OCI-LY1 (cell line): ENCODE measurements around the gene FIG4.

Source experiments
- H2AFZ ChIP-seq: fragments of 200-600 bp; sonication (generic), shearing (Covaris generic); 2 replicates; pipeline ENCODE4 v1.6.0; 2014; ENCODE audit warnings: antibody characterized with exemption, mild to moderate bottlenecking, low read length
- H3F3A ChIP-seq: fragments of 200-600 bp; sonication (generic), shearing (Covaris generic); 2 replicates; pipeline ENCODE4 v1.6.0; 2014; ENCODE audit warnings: mild to moderate bottlenecking, antibody characterized with exemption, low read length, moderate library complexity; ENCODE audit not compliant: insufficient read depth
- H3K27ac ChIP-seq: fragments of 200-600 bp; sonication (generic); 2 replicates; pipeline ENCODE4 v1.5.1; 2014; ENCODE audit warnings: low read length, mixed run types, mild to moderate bottlenecking, low read depth; ENCODE audit not compliant: poor library complexity, severe bottlenecking
- H3K27me3 ChIP-seq: fragments of 200-600 bp; sonication (generic); 2 replicates; pipeline ENCODE4 v1.6.0; 2014; ENCODE audit warnings: antibody characterized with exemption, mild to moderate bottlenecking, low read length, moderate library complexity; ENCODE audit not compliant: insufficient read depth
- H3K36me3 ChIP-seq: fragments of 200-600 bp; sonication (generic); 2 replicates; pipeline ENCODE4 v1.6.1; 2014; ENCODE audit warnings: mild to moderate bottlenecking, antibody characterized with exemption, low read length, moderate library complexity, mixed read lengths; ENCODE audit not compliant: insufficient read depth
- H3K4me1 ChIP-seq: fragments of 200-600 bp; sonication (generic); 2 replicates; pipeline ENCODE4 v1.5.1; 2014; ENCODE audit warnings: mild to moderate bottlenecking, low read length, moderate library complexity; ENCODE audit not compliant: insufficient read depth, severe bottlenecking
- H3K4me2 ChIP-seq: fragments of 200-600 bp; sonication (generic), shearing (Covaris generic); 2 replicates; pipeline ENCODE4 v1.6.1; 2014; ENCODE audit warnings: low read length
- H3K4me3 ChIP-seq: fragments of 200-600 bp; sonication (generic); 2 replicates; pipeline ENCODE4 v1.5.1; 2014; ENCODE audit warnings: low read length, low read depth, mild to moderate bottlenecking, mixed read lengths; ENCODE audit not compliant: poor library complexity, severe bottlenecking
- H3K79me2 ChIP-seq: fragments of 200-600 bp; shearing (Covaris generic); 2 replicates; pipeline ENCODE4 v1.6.1; 2016; ENCODE audit warnings: mixed run types, low read length, mixed read lengths; ENCODE audit not compliant: insufficient read depth
- H3K9ac ChIP-seq: fragments of 200-600 bp; sonication (generic), shearing (Covaris generic); 2 replicates; pipeline ENCODE4 v1.6.1; 2014; ENCODE audit warnings: mild to moderate bottlenecking, low read length, mixed read lengths
- H3K9me2 ChIP-seq: fragments of 200-600 bp; sonication (generic), shearing (Covaris generic); 2 replicates; pipeline ENCODE4 v1.6.1; 2014; ENCODE audit warnings: low read depth, mild to moderate bottlenecking, low read length, mixed read lengths
- H3K9me3 ChIP-seq: fragments of 200-600 bp; shearing (Covaris generic); 2 replicates; pipeline ENCODE4 v1.6.1; 2014; ENCODE audit warnings: low read length, mixed read lengths
- H4K20me1 ChIP-seq: fragments of 200-600 bp; sonication (generic), shearing (Covaris generic); 2 replicates; pipeline ENCODE4 v1.6.0; 2016; ENCODE audit warnings: mild to moderate bottlenecking, low read length; ENCODE audit not compliant: insufficient read depth
- EZH2 ChIP-seq: fragments of 200-600 bp; sonication (generic), shearing (Covaris generic); IDR thresholded peaks from 2 replicates; pipeline ENCODE4 v1.8.0; 2017; ENCODE audit warnings: borderline replicate concordance, mixed run types, mild to moderate bottlenecking, antibody characterized with exemption, low read length, moderate library complexity, mixed read lengths
- TF ChIP-seq, protein P1 (sequence below): fragments of 200-600 bp; sonication (generic), shearing (Covaris generic); IDR thresholded peaks from 2 replicates; pipeline ENCODE4 v1.5.1; 2017; ENCODE audit warnings: mild to moderate bottlenecking, antibody characterized with exemption, low read length, moderate library complexity, mixed read lengths

FIG4 gene

DNA sequence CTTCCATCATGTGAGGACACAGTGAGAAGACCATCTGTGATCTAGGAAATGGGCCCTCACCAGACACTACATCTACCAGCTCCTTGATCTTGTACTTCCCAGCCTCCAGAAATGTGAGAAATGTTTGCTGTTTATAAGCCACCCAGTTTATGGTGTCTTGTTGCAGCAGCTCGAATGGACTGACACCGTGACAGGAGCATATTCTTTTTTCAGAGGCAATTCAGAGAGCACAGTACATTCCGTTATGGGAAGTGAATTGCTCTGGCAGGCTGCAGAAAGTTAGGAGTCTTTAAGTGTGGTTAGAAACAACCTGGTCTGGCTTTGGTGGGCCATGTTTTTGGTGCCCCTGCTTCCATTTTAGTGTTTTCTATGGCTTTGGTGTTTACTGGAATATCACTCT is 75.1 kb downstream of the FIG4 start:
- H2AFZ ChIP-seq = no peak overlapping the region
- H3K9ac ChIP-seq = no peak overlapping the region
- no peaks in the 10 kb centered on the region for H3K79me2 ChIP-seq
- no peaks in the 10 kb centered on the region for H3K36me3 ChIP-seq
- no peaks in the 10 kb centered on the region for H3K9me3 ChIP-seq
- H3F3A ChIP-seq = no peaks in the 10 kb centered on the region
- H3K4me1 ChIP-seq = peaks cover 26% of the 10 kb centered on the region
- no peak overlapping the region for H3K27ac ChIP-seq
- TF ChIP-seq, protein P1, sequence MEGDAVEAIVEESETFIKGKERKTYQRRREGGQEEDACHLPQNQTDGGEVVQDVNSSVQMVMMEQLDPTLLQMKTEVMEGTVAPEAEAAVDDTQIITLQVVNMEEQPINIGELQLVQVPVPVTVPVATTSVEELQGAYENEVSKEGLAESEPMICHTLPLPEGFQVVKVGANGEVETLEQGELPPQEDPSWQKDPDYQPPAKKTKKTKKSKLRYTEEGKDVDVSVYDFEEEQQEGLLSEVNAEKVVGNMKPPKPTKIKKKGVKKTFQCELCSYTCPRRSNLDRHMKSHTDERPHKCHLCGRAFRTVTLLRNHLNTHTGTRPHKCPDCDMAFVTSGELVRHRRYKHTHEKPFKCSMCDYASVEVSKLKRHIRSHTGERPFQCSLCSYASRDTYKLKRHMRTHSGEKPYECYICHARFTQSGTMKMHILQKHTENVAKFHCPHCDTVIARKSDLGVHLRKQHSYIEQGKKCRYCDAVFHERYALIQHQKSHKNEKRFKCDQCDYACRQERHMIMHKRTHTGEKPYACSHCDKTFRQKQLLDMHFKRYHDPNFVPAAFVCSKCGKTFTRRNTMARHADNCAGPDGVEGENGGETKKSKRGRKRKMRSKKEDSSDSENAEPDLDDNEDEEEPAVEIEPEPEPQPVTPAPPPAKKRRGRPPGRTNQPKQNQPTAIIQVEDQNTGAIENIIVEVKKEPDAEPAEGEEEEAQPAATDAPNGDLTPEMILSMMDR = no peak
- no peak for TF ChIP-seq EZH2
- H3K4me3 ChIP-seq = no peak overlapping the region
- H3K4me2 ChIP-seq = no peak overlapping the region
- H3K27me3 ChIP-seq = no peaks in the 10 kb centered on the region
- H3K9me2 ChIP-seq = no peaks in the 10 kb centered on the region
- no peaks in the 10 kb centered on the region for H4K20me1 ChIP-seq

DNA sequence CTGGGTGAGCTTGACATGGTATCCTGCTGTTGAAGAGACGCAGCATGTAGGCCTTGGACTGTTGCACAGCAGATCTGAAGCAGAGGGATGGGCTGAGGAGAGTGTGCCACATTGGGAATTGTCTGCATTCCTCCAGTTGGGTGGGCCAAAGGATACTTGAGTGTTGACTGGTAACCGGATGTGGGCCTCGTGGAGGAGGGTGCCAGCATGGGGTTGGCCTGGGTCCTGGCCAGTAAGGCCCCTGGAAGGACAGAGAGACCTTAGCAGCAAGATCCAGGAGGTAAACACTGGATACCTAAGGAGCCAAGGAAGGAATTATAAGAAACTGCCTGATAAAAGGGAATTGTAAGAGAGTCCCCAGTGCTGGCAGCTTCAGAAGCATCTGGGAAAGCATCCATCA is 76.9 kb downstream of the FIG4 start:
- H4K20me1 ChIP-seq = no peaks in the 10 kb centered on the region
- H3K4me3 ChIP-seq = no peak overlapping the region
- H3K4me1 ChIP-seq = peaks cover 33% of the 10 kb centered on the region
- H3K27me3 ChIP-seq = no peaks in the 10 kb centered on the region
- no peak overlapping the region for H3K9ac ChIP-seq
- no peaks in the 10 kb centered on the region for H3K36me3 ChIP-seq
- no peak overlapping the region for H3K4me2 ChIP-seq
- TF ChIP-seq EZH2 = no peak
- TF ChIP-seq, protein P1 = no peak
- no peak overlapping the region for H2AFZ ChIP-seq
- no peaks in the 10 kb centered on the region for H3K9me2 ChIP-seq
- no peaks in the 10 kb centered on the region for H3K9me3 ChIP-seq
- no peaks in the 10 kb centered on the region for H3F3A ChIP-seq
- no peaks in the 10 kb centered on the region for H3K79me2 ChIP-seq
- H3K27ac ChIP-seq = no peak overlapping the region

DNA sequence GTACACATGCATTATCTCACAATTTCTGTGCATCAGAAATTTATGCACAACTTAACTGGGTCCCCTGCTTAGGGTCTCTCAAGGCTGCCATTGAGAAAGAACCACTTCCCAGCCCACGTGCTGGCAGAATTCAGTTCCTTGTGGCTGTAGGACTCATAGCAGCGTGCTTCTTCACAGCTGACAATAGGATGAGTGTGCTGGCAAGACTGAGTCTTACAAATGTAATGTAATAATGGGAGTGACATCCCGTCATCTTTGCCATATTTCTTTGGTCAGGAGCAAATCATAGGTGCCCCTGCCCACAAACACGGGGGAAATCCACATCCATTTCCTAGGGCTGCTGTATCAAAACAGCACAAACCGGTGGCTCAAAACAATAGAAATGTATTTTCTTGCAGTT is 77.4 kb downstream of the FIG4 start:
- TF ChIP-seq, protein P1 = no peak
- no peak for TF ChIP-seq EZH2
- no peaks in the 10 kb centered on the region for H3K9me3 ChIP-seq
- peak overlapping the region; percentile 50; the same call in 1 of the 2 replicates for H3K4me2 ChIP-seq
- H3K79me2 ChIP-seq = no peaks in the 10 kb centered on the region
- no peak overlapping the region for H3K27ac ChIP-seq
- no peaks in the 10 kb centered on the region for H3K9me2 ChIP-seq
- peaks cover 33% of the 10 kb centered on the region for H3K4me1 ChIP-seq
- no peak overlapping the region for H3K9ac ChIP-seq
- H2AFZ ChIP-seq = no peak overlapping the region; the same call in 1 of the 2 replicates
- no peaks in the 10 kb centered on the region for H3F3A ChIP-seq
- H3K27me3 ChIP-seq = no peaks in the 10 kb centered on the region
- H3K36me3 ChIP-seq = no peaks in the 10 kb centered on the region
- H4K20me1 ChIP-seq = no peaks in the 10 kb centered on the region
- no peak overlapping the region for H3K4me3 ChIP-seq
